Measurements from ENCODE around the gene TFAM. TPM values are rescaled to one million over a fixed set of nuclear protein-coding genes. Genes with fewer than 3 reads are reported as not detected.

TFAM gene
- total and polyA plus RNA-seq, 2 of the 8 experiments (the other 6 are each of a cell fraction or from before 2014, with no cell fraction given), result 29.3 to 97.3 TPM

DNA sequence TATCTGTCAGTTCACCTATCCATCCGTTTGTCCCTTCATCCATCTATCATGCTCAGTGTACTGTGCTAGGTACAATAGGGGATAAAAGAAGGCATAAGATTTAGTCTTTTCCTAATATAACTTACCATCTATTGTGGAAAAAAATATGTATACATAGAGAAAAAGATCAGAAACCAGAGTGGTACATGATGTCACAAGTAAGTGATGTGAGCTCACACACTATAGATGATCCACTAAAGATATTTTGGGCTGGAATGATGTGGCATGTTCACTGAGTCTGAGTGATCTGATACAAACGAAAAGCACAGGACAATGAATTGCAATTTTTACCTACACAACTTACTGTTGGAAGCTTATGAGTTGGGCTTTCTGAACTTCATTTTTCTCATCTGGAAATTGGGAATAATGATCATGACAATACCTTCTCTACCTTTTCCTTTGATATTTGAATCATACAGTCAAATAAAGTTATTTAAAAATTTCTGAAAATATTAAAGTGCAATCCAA, 2.7 kb upstream of the TFAM start (continued):
- TF ChIP-seq, protein P1, sequence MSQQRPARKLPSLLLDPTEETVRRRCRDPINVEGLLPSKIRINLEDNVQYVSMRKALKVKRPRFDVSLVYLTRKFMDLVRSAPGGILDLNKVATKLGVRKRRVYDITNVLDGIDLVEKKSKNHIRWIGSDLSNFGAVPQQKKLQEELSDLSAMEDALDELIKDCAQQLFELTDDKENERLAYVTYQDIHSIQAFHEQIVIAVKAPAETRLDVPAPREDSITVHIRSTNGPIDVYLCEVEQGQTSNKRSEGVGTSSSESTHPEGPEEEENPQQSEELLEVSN (IDR thresholded peaks at IDR 0.05), result no peak

Measured in H1 (cell line).